ENCODE data around the gene MYOZ3. TPM values are rescaled to one million over a fixed set of nuclear protein-coding genes. Genes with fewer than 3 reads are reported as not detected.

MYOZ3 gene
- total RNA-seq, 6 experiments from 2014 or later = 0.05 to 0.14 TPM; not detected in 4

DNA sequence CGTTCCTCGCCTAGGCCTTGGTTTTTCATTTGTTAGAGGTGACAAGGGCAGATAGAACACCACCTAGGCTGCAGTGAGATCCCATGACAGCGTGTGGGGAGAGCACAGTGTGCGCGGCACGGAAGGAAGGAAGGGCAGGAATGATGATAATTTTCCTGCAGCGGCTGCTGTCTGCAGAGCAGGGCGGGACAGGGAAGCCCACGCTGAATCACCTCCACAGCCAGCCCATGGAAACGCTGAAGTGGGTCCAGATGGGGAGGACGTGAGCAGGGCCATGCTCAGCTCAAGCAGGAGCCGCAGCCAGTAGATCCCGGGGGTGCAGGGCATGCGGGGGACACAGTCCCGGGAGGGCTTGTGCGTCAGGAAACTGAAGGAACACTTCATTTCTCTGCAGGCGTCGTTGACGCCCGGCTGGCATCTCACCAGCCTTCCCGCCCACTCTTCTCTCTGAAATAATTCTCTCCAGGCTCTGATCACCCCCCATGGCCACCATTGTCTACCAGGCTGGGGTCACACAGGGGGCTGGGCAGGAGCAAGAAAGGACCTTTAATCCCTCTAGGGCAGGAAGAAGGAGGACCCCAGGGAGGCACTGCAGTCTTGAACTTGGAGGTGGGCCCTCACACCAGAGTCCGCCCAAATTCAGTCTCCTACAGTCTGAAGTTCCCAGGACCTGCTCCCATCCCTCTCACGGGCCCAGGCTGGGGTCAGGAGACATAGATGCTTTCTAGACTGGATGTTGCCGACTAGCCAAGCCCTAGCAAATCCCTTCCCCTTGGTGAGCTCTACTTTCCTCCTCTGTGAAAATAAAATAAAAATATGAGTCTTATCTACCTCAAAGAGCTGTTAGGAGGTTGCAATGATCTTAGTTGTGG lies 41.5 kb upstream of the MYOZ3 start:
- Mint-ChIP-seq H3K4me1 (ENCODE audit: low read depth) (peaks cover 47% of the 10 kb centered on the region), H3K36me3 (ENCODE audit: low read depth) (no peaks in the 10 kb centered on the region), H3K4me3 (peak overlapping the region; percentile 63), H3K27me3 (ENCODE audit: insufficient read depth) (peaks cover 12% of the 10 kb centered on the region), H3K27ac (no peak overlapping the region), H3K9me3 (no peaks in the 10 kb centered on the region)
- peak; percentile 32 for DNase-seq
- TF ChIP-seq, protein P1, sequence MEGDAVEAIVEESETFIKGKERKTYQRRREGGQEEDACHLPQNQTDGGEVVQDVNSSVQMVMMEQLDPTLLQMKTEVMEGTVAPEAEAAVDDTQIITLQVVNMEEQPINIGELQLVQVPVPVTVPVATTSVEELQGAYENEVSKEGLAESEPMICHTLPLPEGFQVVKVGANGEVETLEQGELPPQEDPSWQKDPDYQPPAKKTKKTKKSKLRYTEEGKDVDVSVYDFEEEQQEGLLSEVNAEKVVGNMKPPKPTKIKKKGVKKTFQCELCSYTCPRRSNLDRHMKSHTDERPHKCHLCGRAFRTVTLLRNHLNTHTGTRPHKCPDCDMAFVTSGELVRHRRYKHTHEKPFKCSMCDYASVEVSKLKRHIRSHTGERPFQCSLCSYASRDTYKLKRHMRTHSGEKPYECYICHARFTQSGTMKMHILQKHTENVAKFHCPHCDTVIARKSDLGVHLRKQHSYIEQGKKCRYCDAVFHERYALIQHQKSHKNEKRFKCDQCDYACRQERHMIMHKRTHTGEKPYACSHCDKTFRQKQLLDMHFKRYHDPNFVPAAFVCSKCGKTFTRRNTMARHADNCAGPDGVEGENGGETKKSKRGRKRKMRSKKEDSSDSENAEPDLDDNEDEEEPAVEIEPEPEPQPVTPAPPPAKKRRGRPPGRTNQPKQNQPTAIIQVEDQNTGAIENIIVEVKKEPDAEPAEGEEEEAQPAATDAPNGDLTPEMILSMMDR (IDR thresholded peaks at IDR 0.05) = no peak

GRCh38 chr5:150621301-150621700 lies 39.8 kb upstream of the MYOZ3 start:
- no peak for DNase-seq

DNA sequence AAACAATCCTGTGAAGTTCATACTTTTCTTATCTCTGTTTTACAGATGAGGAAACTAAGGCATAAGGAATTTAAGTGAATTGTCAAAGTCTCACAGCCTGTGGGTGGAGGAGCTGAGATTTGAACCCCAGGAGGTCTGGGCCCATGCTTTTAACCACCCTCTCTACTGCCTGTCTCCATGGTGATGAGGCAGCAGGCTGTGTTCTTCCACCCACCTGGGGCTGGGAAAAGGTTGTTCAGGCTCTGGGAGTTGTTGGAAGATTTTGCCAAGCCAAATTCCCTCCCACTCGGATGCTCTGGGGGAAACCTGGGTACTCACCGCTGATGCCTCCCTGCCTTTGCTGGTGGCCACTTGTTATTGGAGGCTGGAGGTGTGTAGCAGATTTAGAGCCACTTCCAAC lies 38.9 kb upstream of the MYOZ3 start:
- TF ChIP-seq, protein P1 (IDR thresholded peaks at IDR 0.05) = no peak
- DNase-seq = no peak
- Mint-ChIP-seq H3K27me3 (ENCODE audit: insufficient read depth) (peaks cover 5% of the 10 kb centered on the region), H3K4me1 (ENCODE audit: low read depth) (peaks cover 32% of the 10 kb centered on the region), H3K36me3 (ENCODE audit: low read depth) (no peaks in the 10 kb centered on the region), H3K27ac (no peak overlapping the region), H3K4me3 (no peak overlapping the region), H3K9me3 (no peaks in the 10 kb centered on the region)

More at GRCh38 chr5:150621301-150621700, 39.8 kb upstream of the MYOZ3 start:
- no peak overlapping the region for H3K27ac Mint-ChIP-seq
- no peaks in the 10 kb centered on the region for H3K36me3 Mint-ChIP-seq (ENCODE audit: low read depth)
- H3K27me3 Mint-ChIP-seq (ENCODE audit: insufficient read depth) = peaks cover 7% of the 10 kb centered on the region
- no peak overlapping the region for H3K4me3 Mint-ChIP-seq
- peaks cover 32% of the 10 kb centered on the region for H3K4me1 Mint-ChIP-seq (ENCODE audit: low read depth)
- H3K9me3 Mint-ChIP-seq = no peaks in the 10 kb centered on the region
- TF ChIP-seq, protein P1 (IDR thresholded peaks at IDR 0.05) = no peak

DNA sequence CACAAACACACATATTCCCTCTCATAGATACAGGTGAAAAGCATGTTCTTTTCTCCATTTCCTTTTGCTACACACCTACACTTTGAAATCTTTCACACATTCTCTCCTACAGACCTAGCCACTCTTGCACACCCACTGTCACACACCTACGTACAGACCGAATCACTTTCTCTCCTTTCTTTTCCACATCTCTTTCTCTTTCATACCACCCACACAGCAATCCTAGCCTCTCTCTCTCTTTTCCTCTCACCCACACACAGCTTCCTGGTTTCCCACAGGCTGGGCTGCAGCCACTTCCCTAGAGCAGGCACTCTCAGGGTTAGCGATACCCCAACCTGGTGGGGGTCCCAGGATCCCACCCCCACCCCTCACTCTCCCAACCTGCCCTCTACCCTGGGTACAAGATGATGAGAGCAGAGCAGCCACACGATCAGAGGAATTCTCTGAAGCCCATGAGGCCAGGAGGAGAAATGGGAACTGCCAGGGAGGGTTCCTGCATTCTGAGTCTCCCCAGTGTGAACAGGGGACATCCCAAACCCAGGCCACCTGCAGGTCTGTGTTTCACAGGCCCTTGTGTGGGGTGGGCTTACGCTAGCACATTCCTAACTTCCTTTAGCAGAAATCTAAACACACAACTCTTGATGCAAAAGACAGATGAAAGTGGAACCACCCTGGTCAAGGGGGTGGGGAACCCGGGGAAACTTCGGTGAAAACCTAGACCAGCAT lies 37.7 kb upstream of the MYOZ3 start:
- H3K36me3 Mint-ChIP-seq (ENCODE audit: low read depth) = no peaks in the 10 kb centered on the region
- H3K4me3 Mint-ChIP-seq = 0 out of 2 replicates have a peak overlapping the region, but pooled peaks have one; percentile 0
- no peak overlapping the region for H3K27ac Mint-ChIP-seq
- TF ChIP-seq, protein P1 (IDR thresholded peaks at IDR 0.05) = no peak
- H3K9me3 Mint-ChIP-seq = no peaks in the 10 kb centered on the region
- H3K27me3 Mint-ChIP-seq (ENCODE audit: insufficient read depth) = peaks cover 6% of the 10 kb centered on the region
- no peak for DNase-seq
- peaks cover 44% of the 10 kb centered on the region for H3K4me1 Mint-ChIP-seq (ENCODE audit: low read depth)

DNA sequence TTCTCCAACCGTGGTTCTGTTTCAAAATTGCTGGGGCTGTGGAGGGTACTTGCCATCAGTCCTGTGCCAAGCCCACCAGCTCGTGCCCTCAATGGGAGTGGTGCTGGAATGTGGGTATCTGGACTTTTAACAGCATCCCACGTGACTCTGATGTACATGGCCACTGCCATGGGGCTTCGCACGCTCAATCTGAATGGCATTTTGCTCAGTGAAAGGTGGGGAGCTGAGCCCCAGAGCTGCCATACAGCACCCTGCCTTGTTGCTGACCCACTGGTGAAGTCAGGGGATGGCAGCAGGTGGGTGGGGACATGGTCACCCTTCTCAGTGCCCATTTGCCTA lies 37.2 kb upstream of the MYOZ3 start:
- peaks cover 48% of the 10 kb centered on the region for H3K4me1 Mint-ChIP-seq (ENCODE audit: low read depth)
- no peaks in the 10 kb centered on the region for H3K9me3 Mint-ChIP-seq
- no peak overlapping the region for H3K27ac Mint-ChIP-seq
- peaks cover 6% of the 10 kb centered on the region for H3K27me3 Mint-ChIP-seq (ENCODE audit: insufficient read depth)
- TF ChIP-seq, protein P1 (IDR thresholded peaks at IDR 0.05) = no peak
- no peak for DNase-seq
- H3K4me3 Mint-ChIP-seq = peak overlapping the region; percentile 86; the same call in 1 of the 2 replicates
- no peaks in the 10 kb centered on the region for H3K36me3 Mint-ChIP-seq (ENCODE audit: low read depth)
